Lung (tissue), 12 donors: ENCODE results near the gene KMT2C. TPM values are rescaled to one million over a fixed set of nuclear protein-coding genes. Genes with fewer than 3 reads are reported as not detected.
"Not testable (repeated sequence)": the region's sequence is repeated elsewhere in the genome, so short reads cannot be mapped to it uniquely, and the experiment has no call there.

Source experiments
- ATAC-seq: fragments of 200-7000 bp; cut with Tn5 transposase; one replicate; pipeline ENCODE4 v1.9.1; 2020; ENCODE audit warnings: moderate number of reproducible peaks; ENCODE audit not compliant: insufficient read depth, low FRiP score
- DNase-seq, 3 donors: peaks; one replicate each; pipeline ENCODE4 v3.0.0-alpha.2; 2013 to 2017
- H3K27ac ChIP-seq, 2 donors: one replicate each; pipeline ENCODE4 v1.5.1; 2013; ENCODE audit warnings: mild to moderate bottlenecking in 2 of 2, moderate library complexity in 2 of 2, control low read depth in 1 of 2, inconsistent platforms in 1 of 2, low read depth in 1 of 2, low read length in 1 of 2
- H3K27me3 ChIP-seq, 3 donors: one replicate each; pipeline ENCODE4 v1.5.1; 2013; ENCODE audit warnings: low read length in 2 of 3; ENCODE audit not compliant: control insufficient read depth in 3 of 3, insufficient read depth in 3 of 3
- H3K36me3 ChIP-seq, 4 donors: one replicate each; pipeline ENCODE4 v1.5.1; 2013; ENCODE audit warnings: low read length in 4 of 4, mild to moderate bottlenecking in 1 of 4, moderate library complexity in 1 of 4; ENCODE audit not compliant: control insufficient read depth in 4 of 4, insufficient read depth in 4 of 4
- H3K4me1 ChIP-seq, 5 donors: one replicate each; pipeline ENCODE4 v1.5.1; 2013; ENCODE audit warnings: low read length in 5 of 5, mild to moderate bottlenecking in 2 of 5, moderate library complexity in 1 of 5; ENCODE audit not compliant: control insufficient read depth in 5 of 5, insufficient read depth in 5 of 5
- H3K4me3 ChIP-seq: one replicate; pipeline ENCODE4 v1.5.1; 2013; ENCODE audit warnings: mild to moderate bottlenecking, control low read depth, moderate library complexity
- H3K9ac ChIP-seq, 2 donors: one replicate each; pipeline ENCODE4 v1.5.1; 2013; ENCODE audit warnings: low read length in 2 of 2, control low read depth in 1 of 2; ENCODE audit not compliant: insufficient read depth in 1 of 2
- H3K9me3 ChIP-seq, 4 donors: one replicate each; pipeline ENCODE4 v1.5.1; 2013; ENCODE audit warnings: low read length in 3 of 4, mild to moderate bottlenecking in 1 of 4, moderate library complexity in 1 of 4; ENCODE audit not compliant: control insufficient read depth in 4 of 4, insufficient read depth in 3 of 4
- CTCF ChIP-seq: IDR thresholded peaks from 2 replicates; pipeline ENCODE4 v1.5.1; 2012; ENCODE audit warnings: mild to moderate bottlenecking; ENCODE audit errors: control extremely low read depth, extremely low read depth
- WGBS, 2 donors: extraction: QIAGEN DNeasy Blood & Tissue Kit; methylation state at CpG; one replicate each; pipeline ENCODE4 v1.1.7; 2013; 5-methylcytosine and 5-hydroxymethylcytosine counted together
- polyA plus RNA-seq, 2 donors: library from polyadenylated mRNA; stranded (reverse); fragments of 200-250 nt; gene quantifications; one replicate each; pipeline ENCODE4 v1.2.1, GENCODE V29; 2013
- total RNA-seq, 2 donors: library from RNA; depleted of rRNA in 1 of 2; stranded (reverse); fragments of >200 nt in 1 of 2; gene quantifications; one replicate each; pipeline ENCODE4 v1.2.1, GENCODE V29; 2014 to 2021
- donor health status: control.
- donor health status: control.
- donor health status: Bipolar disorder and iron deficiency.
- donor health status: healthy.
- donor health status: DM: yes; HTN: yes; CAD: no.

The KMT2C gene
- total and polyA plus RNA-seq, 4 donors = 10.2 to 115 (median 52.3) TPM

- ATAC-seq = no peak
- Histone ChIP-seq H3K27me3 (no peaks in the 10 kb centered on the region), H3K36me3 (peaks cover 0 to 4% (median under 1%) of the 10 kb centered on the region in 4 donors), H3K4me1 (peaks cover 0 to 6% (median 0%) of the 10 kb centered on the region in 5 donors), H3K4me3 (no peak overlapping the region), H3K27ac (no peak overlapping the region), H3K9me3 (peaks cover 0 to 9% (median 3%) of the 10 kb centered on the region in 4 donors), H3K9ac (no peak overlapping the region)
- no peak for DNase-seq
- no peak for TF ChIP-seq CTCF
Measured at GRCh38 chr7:152399344-152399743, 36.5 kb downstream of the KMT2C start.

GRCh38 chr7:152395112-152395511, 40.7 kb downstream of the KMT2C start:
- ATAC-seq = no peak

GRCh38 chr7:152394214-152394613, 41.6 kb downstream of the KMT2C start:
- H3K4me3 ChIP-seq, H3K9ac ChIP-seq, H3K27ac ChIP-seq, H3K4me1 ChIP-seq, H3K9me3 ChIP-seq, H3K36me3 ChIP-seq, H3K27me3 ChIP-seq: not testable (repeated sequence)
- peak; percentile 44 for ATAC-seq
- 60 to 68% methylated on average over 3 of the region's 3 CpGs for WGBS, 2 donors
- peak; percentile 55 to 67 (median 65) for DNase-seq

More at GRCh38 chr7:152395112-152395511, 40.7 kb downstream of the KMT2C start:
- Histone ChIP-seq H3K36me3 (peaks cover 0 to 4% (median 0%) of the 10 kb centered on the region in 4 donors), H3K4me3 (no peak overlapping the region), H3K27ac (no peak overlapping the region), H3K9ac (no peak overlapping the region), H3K4me1 (peaks cover 0 to 6% (median 0%) of the 10 kb centered on the region in 5 donors), H3K27me3 (no peaks in the 10 kb centered on the region), H3K9me3 (peaks cover 0 to 2% (median 0%) of the 10 kb centered on the region in 4 donors)
- WGBS, 2 donors = 75 to 76% methylated on average over 7 of the region's 7 CpGs
- no peak for DNase-seq
- TF ChIP-seq CTCF = no peak

- H3K9ac ChIP-seq = no peak overlapping the region
- TF ChIP-seq CTCF = no peak
- H3K36me3 ChIP-seq = no peaks in the 10 kb centered on the region
- peaks cover 0 to 2% (median 0%) of the 10 kb centered on the region in 4 donors for H3K9me3 ChIP-seq
- ATAC-seq (no peak), DNase-seq (no peak)
- H3K27ac ChIP-seq = no peak overlapping the region
- H3K27me3 ChIP-seq = no peaks in the 10 kb centered on the region
- peaks cover 0 to 3% (median 0%) of the 10 kb centered on the region in 5 donors for H3K4me1 ChIP-seq
- H3K4me3 ChIP-seq = no peak overlapping the region
- WGBS, 2 donors = 79 to 88% methylated on average over 1 of the region's 1 CpG
Measured at GRCh38 chr7:152392254-152392653, 43.5 kb downstream of the KMT2C start.

GRCh38 chr7:152386136-152386764, 49.6 kb downstream of the KMT2C start:
- not testable (repeated sequence) for H3K27ac ChIP-seq, H3K9ac ChIP-seq, H3K36me3 ChIP-seq, H3K9me3 ChIP-seq, DNase-seq, H3K4me3 ChIP-seq, H3K27me3 ChIP-seq
- H3K4me1 ChIP-seq = peaks cover 0 to 12% (median 3%) of the 10 kb centered on the region in 5 donors
- peak; percentile 37 for ATAC-seq
- 51 to 53% methylated on average over 4 of the region's 5 CpGs for WGBS, 2 donors

GRCh38 chr7:152384235-152385200, 51.3 kb downstream of the KMT2C start:
- H3K9me3 ChIP-seq, H3K27me3 ChIP-seq, H3K36me3 ChIP-seq, DNase-seq, H3K27ac ChIP-seq, H3K9ac ChIP-seq, H3K4me3 ChIP-seq: not testable (repeated sequence)
- peak; percentile 23 for ATAC-seq
- H3K4me1 ChIP-seq = peaks cover 0 to 17% (median 3%) of the 10 kb centered on the region in 5 donors
- 52% methylated on average over 4 of the region's 4 CpGs for WGBS, 2 donors
